Astrocyte of the hippocampus (primary cell): ENCODE data around the gene ZBTB7A.
A peak's percentile ranks its signal among the peaks of the same experiment; 100 is the strongest.

Experiments
- DNase-seq: peaks from one replicate; pipeline ENCODE4 v3.0.0; 2011; ENCODE audit warnings: low read depth, low spot score

Gene ZBTB7A

DNA sequence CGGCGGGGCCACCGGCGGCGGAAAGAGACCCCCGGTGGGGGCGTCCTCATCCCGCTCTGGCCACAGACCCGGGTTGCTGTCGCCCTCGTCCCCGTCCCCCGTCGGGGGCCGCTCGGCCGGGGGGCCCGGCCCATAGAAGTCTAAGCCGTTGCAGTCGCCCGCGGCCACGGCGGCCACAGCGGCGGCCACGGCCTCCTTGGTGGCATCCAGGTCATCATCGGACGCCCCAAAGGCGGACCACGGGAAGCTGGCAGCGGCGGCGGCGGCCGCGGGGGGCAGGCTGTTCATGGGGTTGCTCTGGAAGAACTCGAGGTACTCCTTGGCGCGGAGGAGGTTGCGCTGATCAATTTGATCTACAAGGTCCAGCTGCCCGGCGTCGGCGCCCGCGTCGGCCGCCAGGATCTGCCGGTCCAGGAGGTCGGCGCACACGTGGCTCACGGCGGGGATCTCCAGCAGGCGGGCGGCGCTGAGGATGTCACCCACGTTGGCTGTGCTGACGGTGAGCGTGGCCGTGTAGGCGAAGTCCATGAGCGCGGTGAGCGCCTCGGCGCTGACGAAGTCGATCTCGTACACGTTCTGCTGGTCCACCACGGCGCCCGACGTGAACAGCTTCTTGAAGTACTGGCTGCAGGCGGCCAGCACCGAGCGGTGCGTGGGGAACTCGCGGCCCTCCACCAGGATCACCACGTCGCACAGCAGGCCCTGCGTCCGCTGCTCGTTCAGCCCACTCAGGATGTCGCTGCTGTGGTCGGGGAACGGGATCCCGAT is 12.1 kb downstream of the ZBTB7A start:
- no peak for DNase-seq

GRCh38 chr19:4053423-4054324 is 13.0 kb downstream of the ZBTB7A start:
- DNase-seq, result no peak

DNA sequence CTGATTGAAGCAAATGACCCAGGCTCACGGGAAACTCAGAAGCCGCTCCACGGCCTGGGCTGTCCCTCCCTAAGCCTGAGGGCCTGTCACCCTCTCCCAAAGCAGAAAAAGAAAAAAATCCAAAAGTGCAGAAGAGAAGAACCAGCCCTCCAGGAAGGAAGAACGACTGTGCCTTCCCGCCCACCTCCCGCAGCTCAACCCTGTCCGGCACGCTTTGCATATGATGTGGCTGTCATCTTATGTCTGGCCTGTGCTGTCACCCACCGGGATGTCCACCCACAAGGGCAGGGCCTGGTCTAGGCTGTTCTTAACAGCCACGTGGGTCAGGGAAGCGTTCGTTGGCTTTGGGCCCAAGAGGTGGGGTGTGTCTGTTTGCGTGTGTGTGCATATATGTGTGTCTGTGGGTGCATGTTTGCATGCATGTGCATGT is 13.7 kb downstream of the ZBTB7A start:
- DNase-seq, result no peak

DNA sequence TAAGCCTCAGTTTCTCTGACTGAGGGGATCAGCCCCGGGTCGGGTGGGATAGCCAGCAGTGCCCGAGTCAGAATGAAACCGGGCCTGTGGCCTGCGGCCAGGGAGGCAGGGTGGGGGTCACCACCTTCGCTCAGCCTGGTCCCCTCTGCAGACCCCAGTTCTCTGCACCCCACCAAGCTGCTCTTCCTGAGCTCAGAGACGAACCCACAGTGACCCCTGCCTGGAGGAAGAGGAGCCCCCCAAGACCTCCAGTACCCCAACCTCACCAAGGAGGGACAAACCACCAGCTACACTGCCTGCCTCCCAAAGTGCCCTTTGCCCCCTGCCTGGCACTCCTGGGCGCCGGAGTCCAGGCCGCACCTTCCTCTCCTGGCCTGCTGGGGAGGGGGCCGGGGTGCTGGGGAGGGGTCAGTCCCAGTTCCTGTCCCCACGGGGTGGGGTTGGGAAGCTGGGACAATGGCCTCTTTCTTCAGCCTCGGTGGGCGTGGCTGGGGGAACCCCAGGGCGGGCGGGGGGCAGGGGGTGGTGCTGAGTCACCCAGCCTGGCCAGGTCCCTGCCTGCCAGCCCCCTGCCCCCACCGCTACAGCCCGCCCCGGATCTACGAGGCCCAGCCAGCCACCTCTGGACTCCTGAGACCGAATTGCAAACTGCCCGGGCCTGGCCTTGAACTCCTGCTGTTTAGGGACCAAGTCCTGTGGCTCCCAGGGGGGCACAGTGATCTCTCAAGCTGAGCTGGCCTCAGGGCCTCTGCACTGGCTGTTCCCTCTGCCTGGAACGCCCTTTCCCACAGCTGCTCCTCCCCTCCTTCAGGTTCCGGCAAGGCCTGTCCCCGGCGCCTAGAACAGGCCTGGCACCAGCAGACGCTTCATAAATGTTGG is 14.3 kb downstream of the ZBTB7A start:
- peak; percentile 70 for DNase-seq

DNA sequence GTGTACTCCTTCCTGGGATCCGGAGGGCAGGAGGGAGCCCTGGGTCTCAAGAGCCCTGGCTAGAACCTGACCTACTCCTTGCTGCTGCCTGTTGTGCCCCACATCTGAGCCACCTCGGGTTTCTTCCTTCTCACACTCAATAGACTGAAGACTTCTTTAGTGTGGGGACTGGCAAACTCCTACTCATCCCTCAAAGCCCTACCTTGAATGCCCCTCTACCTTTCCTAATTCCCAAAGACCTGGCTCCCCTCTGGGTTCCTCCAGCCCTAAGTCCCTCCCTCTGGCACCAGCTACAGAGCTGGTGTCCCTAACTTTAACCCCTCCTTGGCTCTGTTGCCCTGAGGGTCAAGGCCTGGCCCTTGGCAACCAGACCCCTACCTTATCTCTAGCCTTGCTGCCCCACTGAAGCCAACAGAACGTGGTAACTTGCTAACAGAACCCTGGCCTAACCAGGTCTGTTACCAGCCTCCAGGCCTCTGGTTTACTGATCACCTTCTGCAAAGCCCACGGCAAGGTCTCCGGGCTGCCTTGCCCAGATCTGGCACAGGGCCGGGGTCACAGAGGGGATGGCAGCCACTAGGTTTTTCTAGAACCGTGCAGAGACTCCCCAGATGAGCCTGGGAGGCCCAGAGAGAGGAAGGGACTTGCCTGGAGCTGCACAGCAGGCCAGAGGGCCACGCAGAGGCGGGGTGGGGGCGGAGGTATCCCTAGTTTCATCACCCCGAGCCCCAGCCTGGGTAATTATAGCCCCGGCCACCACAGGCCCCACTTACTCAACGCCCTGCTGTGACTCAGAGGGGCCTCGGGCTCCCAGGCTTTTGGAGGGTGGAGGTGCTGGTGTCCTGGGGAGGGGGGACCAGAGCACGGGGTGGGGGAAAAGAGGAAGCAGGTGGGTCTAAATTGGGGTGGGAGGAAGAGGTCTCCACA is 15.3 kb downstream of the ZBTB7A start:
- DNase-seq, result peak; percentile 50

DNA sequence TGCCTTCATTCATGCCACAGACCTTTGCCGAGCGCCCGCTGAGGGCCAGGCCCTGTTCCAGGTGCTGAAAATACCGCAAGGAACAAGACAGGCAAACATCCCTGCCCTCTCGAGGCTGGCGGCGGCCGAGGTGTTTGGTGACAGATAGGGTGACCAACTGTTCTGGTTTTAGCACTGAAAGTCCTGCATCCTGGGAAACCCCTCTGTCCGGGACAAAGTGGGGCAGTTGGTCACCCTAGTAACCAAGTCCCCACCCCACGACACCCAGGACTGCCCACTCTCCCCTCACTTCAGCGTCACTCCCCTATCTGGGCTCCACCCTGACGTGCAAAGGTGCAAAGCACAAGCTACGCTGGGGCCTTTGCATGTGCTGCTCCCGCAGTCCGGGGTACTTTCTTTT is 17.3 kb downstream of the ZBTB7A start:
- DNase-seq, result no peak

- no peak for DNase-seq
These were observed 19.6 kb downstream of the ZBTB7A start for GRCh38 chr19:4046946-4047683.

DNA sequence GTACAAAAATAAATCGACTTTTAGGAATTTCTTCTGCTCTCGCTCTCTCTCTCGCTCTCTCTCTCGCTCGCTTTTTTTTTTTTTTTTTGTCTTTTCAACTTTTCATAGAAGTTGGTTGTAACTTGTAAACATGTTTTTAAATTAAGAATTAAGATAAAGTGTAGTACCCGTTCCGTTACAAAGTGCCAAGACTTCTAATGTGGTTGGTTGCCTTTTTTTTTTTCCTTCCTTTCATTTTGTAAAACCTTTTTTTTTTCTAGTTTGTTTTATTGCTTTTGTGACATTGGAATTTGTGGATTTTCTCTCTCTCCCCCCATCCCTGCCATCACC is 20.4 kb downstream of the ZBTB7A start:
- DNase-seq, result no peak

DNA sequence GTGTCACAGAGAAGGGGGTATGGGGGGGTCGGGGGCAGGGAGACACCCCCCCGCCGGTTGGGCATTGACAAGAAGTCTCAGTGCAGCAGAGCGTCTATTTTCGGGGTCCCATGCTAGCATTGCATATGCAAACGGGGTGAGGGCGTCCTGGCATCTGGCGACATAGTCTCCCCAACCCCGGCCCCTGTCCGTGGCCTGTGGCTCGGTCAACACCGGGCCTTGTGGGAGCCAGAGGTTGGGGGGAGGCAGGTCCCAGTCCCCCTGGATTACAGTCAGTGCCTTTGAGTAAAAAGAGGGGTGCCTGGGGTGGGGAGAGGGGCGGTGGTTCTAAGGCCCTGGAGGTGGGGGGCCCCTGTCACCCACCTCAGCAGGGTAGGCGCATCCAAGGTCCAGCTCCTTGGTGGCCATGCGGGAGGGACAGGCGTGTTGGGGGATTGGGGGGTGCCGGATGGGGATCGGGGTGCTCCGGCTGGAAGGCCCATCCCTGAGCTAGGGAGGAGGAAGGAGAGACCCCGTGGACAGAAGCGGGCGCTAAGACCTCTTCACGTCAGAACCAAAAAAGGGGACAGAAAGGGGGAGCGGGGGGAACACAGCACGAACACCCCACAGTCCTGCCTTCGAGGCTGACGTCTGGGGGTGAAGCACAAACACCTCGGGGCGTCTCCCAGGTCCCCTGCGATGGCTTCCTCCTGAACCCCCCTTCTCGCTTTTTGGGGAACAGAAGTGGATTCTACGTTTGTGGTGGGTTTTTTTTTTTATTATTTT is 20.9 kb downstream of the ZBTB7A start:
- no peak for DNase-seq

DNA sequence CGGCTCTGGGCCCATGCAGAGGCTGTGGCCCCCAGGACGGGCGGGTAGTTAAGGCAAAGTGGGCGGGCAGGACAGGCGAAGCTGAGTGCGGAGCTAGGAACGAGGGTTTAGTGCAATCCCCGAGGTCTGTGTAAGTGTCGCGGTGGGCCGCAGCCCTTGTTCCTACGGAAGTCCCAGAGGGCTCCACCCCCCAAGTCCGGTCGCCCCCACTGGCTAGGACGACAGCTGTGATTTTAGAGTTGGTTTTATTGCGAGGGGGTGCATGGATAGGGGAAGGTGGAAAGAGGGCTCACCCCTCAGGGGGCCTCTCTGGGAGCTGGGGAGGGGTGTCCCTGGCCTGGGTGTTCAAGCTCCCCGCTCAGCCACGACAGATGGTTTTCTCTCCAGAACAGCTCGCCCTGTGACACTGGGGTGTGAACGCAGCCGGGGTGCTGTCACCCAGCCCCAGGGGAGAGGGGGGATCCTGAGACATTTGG is 21.7 kb downstream of the ZBTB7A start:
- DNase-seq, result no peak

GRCh38 chr19:4043966-4044715 is 22.6 kb downstream of the ZBTB7A start:
- no peak for DNase-seq

GRCh38 chr19:4043401-4043800 is 23.3 kb downstream of the ZBTB7A start:
- no peak for DNase-seq

- DNase-seq, result no peak
These were observed 24.0 kb downstream of the ZBTB7A start for GRCh38 chr19:4042731-4043082.

GRCh38 chr19:4042064-4042730 is 24.5 kb downstream of the ZBTB7A start:
- no peak for DNase-seq

DNA sequence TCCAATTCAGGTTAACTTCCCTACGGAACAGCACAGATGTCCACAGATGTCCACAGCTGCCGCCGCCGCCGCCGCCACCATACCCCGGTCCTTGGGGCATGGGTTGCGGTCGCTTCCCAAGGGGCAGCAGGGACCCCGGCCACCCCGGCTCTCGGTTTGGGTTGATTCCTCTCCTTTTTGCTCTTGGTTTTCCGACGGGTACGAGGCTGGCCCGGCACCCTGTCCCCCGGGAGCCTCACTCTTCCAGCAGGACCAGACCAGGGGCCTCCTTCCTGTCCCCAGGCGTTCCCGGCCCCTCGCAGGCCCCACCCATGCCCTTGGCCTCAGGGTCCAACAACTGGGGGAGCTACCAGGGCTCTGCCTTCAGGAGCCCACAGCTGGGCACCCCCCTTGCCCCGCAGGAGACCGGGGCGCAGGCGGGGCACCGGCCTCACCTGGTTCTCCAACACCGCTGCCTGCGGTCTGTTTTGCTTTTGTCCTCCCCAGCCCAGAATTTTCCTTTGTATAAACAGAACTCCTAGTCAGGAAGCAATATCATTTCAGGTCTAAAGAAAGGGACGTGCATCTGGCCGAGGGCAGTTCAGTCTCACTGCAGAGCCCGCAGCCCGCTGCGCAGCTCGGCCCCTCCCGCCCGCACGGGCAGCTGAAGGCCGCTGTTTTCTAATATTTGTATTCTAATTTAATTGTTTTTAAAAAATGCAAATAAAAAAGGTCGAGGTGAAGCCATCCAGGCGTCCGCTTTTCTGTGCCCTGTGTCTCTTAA is 27.9 kb downstream of the ZBTB7A start:
- no peak for DNase-seq

GRCh38 chr19:4038057-4038456 is 28.6 kb downstream of the ZBTB7A start:
- no peak for DNase-seq

DNA sequence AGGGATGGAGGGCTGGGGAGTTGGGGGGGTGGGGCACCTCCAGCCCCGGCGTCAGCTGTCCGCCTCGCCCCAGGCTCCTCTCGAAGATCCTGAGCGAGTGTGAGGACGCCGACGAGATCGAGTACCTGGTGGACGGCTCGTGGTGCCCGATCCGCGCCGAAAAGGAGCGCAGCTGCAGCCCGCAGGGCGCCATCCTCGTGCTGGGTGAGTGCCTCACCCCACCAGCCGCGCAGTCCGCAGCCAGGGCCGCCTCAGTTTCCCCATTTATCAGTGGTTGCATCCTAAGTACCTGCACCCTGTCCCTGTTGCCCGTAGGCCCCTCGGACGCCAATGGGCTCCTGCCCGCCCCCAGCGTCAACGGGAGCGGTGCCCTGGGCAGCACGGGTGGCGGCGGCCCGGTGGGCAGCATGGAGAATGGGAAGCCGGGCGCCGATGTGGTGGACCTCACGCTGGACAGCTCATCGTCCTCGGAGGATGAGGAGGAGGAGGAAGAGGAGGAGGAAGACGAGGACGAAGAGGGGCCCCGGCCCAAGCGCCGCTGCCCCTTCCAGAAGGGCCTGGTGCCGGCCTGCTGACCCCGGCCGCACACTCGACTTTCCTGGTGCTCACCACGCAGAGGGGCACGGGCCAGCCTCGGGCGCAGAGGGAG is 29.3 kb downstream of the ZBTB7A start:
- no peak for DNase-seq
